Loucy (cell line): ENCODE data around the gene CCDC102A.

Experiments
- CTCF ChIP-seq: fragments of 200-600 bp; sonication (generic); conservative IDR thresholded peaks from 2 replicates; pipeline ENCODE4 v1.5.1; 2014; ENCODE audit warnings: mild to moderate bottlenecking, antibody characterized with exemption, low read length
- EZH2phosphoT487 ChIP-seq: fragments of 200-600 bp; IDR thresholded peaks from 2 replicates; pipeline ENCODE4 v1.6.1; 2018; ENCODE audit warnings: antibody characterized with exemption, mild to moderate bottlenecking, moderate library complexity, borderline replicate concordance

GRCh38 chr16:57481421-57481820, 55.0 kb downstream of the CCDC102A start:
- TF ChIP-seq EZH2phosphoT487, result no peak
- TF ChIP-seq CTCF, result no peak
